Brain microvascular endothelial cell (primary cell): ENCODE data around the gene DAP3.

Experiments
- DNase-seq: peaks from one replicate; pipeline ENCODE4 v3.0.0-alpha.2; 2020
- H3K27ac ChIP-seq: fragments of 250-450 bp; sonication (Bioruptor Pico); 2 replicates; pipeline ENCODE4 v1.5.1; 2020; ENCODE audit warnings: mild to moderate bottlenecking, moderate library complexity
- H3K27me3 ChIP-seq: fragments of 250-450 bp; sonication (Bioruptor Pico); replicated peaks from 2 replicates; pipeline ENCODE4 v1.5.1; 2020; ENCODE audit warnings: mild to moderate bottlenecking
- H3K36me3 ChIP-seq: fragments of 250-450 bp; sonication (Bioruptor Pico); replicated peaks from 2 replicates; pipeline ENCODE4 v1.5.1; 2020; ENCODE audit warnings: mild to moderate bottlenecking
- H3K4me3 ChIP-seq: 2 replicates; pipeline ENCODE4 v1.5.1; 2011; ENCODE audit warnings: low read depth, mild to moderate bottlenecking, control low read depth, low read length, moderate library complexity
- CTCF ChIP-seq: IDR thresholded peaks from 2 replicates; pipeline ENCODE4 v1.5.1; 2011; ENCODE audit warnings: low read depth, mild to moderate bottlenecking, moderate library complexity, low read length, control low read depth, inconsistent platforms; ENCODE audit errors: missing control alignments
- in situ Hi-C: cut with HindIII; loops from 2 replicates; pipeline ENCODE4 v1.10.0; 2017; ENCODE audit warnings: low sequenced_read_pairs, low pct_ligation_motif_present

Gene DAP3

GRCh38 chr1:155646307-155646706, 42.6 kb upstream of the DAP3 start:
- TF ChIP-seq CTCF: no peak
- no peak for DNase-seq
- no peaks in the 10 kb centered on the region for H3K27me3 ChIP-seq
- no peak overlapping the region for H3K27ac ChIP-seq
- H3K36me3 ChIP-seq: no peaks in the 10 kb centered on the region
- in situ Hi-C loops: no loop called here
- no peak overlapping the region for H3K4me3 ChIP-seq

GRCh38 chr1:155648207-155649147, 40.4 kb upstream of the DAP3 start:
- Histone ChIP-seq H3K27ac (peak overlapping the region; percentile 18), H3K27me3 (no peaks in the 10 kb centered on the region), H3K36me3 (no peaks in the 10 kb centered on the region), H3K4me3 (peak overlapping the region; percentile 39)
- in situ Hi-C loops: no loop called here
- TF ChIP-seq CTCF: peak; percentile 77
- peak; percentile 81 for DNase-seq

- in situ Hi-C loops: no loop called here
- Histone ChIP-seq H3K36me3 (no peaks in the 10 kb centered on the region), H3K4me3 (no peak overlapping the region), H3K27me3 (no peaks in the 10 kb centered on the region), H3K27ac (no peak overlapping the region)
- DNase-seq: no peak
- no peak for TF ChIP-seq CTCF
Measured at GRCh38 chr1:155649676-155650075, 39.2 kb upstream of the DAP3 start.

GRCh38 chr1:155650231-155650757, 38.6 kb upstream of the DAP3 start:
- H3K4me3 ChIP-seq: no peak overlapping the region
- DNase-seq: no peak
- no peaks in the 10 kb centered on the region for H3K27me3 ChIP-seq
- in situ Hi-C loops: no loop called here
- no peaks in the 10 kb centered on the region for H3K36me3 ChIP-seq
- no peak for TF ChIP-seq CTCF
- H3K27ac ChIP-seq: no peak overlapping the region

GRCh38 chr1:155651861-155652661, 36.8 kb upstream of the DAP3 start:
- H3K27ac ChIP-seq: no peak overlapping the region
- H3K36me3 ChIP-seq: no peaks in the 10 kb centered on the region
- DNase-seq: no peak
- in situ Hi-C loops: no loop called here
- no peaks in the 10 kb centered on the region for H3K27me3 ChIP-seq
- no peak for TF ChIP-seq CTCF
- H3K4me3 ChIP-seq: no peak overlapping the region
